GM18907 (cell line): Measurements from ENCODE around the gene CLIP4.
"Not testable (repeated sequence)": the region's sequence is repeated elsewhere in the genome, so short reads cannot be mapped to it uniquely, and the experiment has no call there.

ENCODE experiments used
- ATAC-seq: cut with Tn5 transposase; IDR thresholded peaks from one replicate; pipeline ENCODE4 v1.9.1; 2021; ENCODE audit warnings: mild to moderate bottlenecking, moderate library complexity; ENCODE audit not compliant: unreplicated experiment

The CLIP4 gene

GRCh38 chr2:29114946-29115609 lies at the start of gene CLIP4:
Gene CLIP4 (plus strand): TSS chr2:29115415. CDS start chr2:29121389, 5,974 bp downstream.
- no peak for ATAC-seq

DNA sequence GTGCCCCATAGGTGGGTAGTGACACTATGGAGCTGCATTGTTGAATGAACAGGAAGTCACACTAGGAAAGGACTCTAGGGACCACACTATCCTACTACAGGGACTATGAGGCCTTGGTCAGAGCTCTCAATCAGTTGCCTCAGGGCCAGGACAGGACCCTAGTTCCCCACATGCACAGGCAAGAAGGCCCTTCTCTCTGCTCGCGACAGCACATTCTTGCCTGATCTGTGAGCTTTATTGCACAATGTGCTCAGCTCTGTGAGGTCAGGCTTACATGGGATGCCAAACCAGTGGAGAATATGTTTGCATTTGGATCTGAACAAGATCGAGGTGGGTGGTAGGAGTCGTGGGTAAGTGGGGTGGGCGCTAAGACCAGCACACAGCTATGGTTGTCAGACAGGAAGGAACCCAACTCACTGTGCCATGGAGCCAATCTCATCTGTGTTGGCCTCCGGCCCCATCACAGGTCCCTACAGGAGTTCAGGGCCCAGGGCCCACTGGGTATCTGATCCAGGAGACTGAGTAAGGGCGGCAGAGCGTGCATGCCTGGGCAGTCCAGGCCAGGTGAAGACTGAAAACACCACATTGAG lies 48.8 kb upstream of the CLIP4 start:
- ATAC-seq = no peak

DNA sequence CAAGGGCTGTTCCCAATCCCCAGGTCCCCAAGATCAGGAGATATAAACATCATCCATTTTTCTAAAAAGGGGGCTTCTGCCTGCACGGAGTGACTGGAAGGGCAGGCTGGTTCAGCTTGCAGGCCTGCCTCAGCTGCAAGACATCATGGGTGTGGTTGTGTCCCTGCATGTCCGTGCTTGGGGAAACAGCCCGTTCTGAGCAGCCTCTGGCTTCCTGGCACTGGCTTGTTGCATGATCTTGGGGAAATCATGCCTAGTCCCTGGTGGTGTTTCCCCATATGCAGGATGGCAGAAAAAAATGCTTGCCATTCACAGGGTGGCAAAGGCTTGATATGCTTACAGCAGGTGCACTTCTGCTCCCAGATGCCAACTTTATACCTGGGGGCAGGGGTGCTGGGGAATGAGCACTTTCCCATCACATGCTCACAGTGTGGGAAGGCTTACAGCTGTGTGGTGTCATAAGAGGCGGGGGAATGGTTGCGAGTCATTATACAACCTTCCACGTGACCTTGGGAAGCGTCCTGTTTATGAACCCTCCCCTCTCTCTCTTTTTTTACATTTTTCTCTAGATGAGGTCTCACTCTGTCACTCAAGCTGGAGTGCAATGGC lies 48.1 kb upstream of the CLIP4 start:
- no peak for ATAC-seq

GRCh38 chr2:29068513-29068912 lies 46.7 kb upstream of the CLIP4 start:
- no peak for ATAC-seq

- no peak for ATAC-seq
These were observed 44.7 kb upstream of the CLIP4 start for GRCh38 chr2:29070526-29070925.

DNA sequence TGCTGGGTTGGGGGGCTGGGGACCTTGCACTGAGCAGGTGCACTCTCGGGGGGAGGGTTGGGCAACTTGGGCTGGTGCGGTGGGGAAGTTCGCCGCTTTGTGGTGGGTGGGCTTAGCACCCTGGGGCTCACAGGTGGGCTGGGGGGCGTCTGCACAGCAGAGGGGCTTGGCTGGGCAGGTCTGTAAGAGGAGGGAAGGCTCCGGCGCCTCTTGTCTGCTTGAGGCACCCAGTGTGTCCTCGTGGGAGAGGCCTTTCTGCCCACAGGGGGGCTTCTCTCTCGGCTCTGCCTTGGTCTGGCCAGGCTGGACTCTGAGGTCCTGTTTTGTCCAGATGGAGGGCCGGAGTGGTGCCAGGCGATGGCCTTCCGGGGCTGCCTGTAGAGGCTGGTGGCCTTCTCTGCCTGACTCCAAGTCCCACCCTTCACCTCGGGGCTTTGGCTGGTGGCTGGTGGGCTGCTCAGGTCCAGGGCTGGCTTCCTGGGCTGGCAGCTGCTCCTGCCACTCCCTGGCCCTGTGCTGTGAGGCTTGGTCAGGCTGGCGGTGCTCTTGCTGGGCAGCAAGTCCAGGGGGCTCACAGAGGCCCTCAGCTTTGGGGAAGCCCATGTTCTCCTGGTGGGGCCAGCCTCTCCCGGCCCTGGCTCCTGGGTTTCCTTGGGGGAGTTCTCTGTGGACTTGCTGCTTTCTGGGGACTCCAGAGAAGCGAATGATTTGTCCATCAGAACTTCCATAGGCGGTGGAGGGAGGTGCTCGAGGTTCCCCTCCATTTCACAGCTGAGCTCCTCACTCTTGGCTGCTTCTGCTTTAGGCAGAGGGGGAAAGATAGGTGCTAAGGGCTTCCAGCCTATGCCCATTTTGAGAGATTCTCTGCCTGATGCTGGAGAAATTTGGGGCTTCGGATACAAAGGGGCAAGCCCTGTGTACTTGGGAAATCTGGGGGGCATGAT lies 43.9 kb upstream of the CLIP4 start:
- ATAC-seq = no peak

DNA sequence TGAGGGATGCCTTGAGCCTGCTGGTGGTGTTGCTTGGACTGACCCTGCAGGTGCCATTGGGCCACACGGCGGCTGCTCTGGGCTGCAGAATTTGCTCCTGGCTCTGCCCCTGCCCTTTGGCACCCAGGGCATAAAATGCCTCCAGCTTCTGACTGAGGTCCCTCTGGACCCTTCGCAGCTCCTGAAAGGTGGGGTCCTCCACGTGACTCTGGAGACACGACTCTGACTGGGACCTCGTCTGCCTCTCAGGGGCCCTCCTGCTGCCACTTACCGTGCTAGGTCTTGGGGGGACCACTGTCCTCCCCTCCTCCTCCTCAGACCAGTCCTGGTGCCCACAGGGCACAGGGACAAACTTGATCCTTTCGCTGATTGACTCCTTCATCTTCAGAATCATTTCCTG lies 43.0 kb upstream of the CLIP4 start:
- no peak for ATAC-seq

GRCh38 chr2:29072971-29073725 lies 42.1 kb upstream of the CLIP4 start:
- ATAC-seq = no peak

DNA sequence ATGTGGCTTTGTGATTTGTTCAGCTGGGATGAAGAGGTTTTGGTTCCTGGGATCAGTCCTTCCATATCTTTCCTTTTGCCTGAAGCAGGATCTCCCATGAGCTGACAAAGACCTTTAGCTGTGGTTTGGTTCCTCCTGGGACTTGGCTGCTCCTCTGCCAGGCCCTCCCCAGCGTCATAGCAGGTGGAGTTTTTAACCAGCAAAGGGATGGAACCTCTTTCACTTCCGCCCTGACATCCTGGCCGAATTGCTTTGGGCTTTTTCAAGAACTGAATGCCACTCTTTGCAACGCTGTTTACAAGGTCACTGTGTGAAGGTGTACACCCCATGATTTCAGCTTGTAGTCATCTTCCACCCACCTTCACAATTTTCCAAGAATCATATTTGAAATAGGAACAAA lies 41.3 kb upstream of the CLIP4 start:
- no peak for ATAC-seq

- ATAC-seq = no peak
These were observed 40.8 kb upstream of the CLIP4 start, which contains the start of gene PCARE for GRCh38 chr2:29074411-29074810. Gene PCARE (minus strand): TSS chr2:29074523. CDS start chr2:29074261, 262 bp downstream.

GRCh38 chr2:29075894-29076705 lies 39.1 kb upstream of the CLIP4 start:
- ATAC-seq = no peak

- ATAC-seq = no peak
These were observed 35.3 kb upstream of the CLIP4 start for GRCh38 chr2:29079887-29080286.

GRCh38 chr2:29080886-29081743 lies 34.1 kb upstream of the CLIP4 start:
- no peak for ATAC-seq

- peak; percentile 78 for ATAC-seq
These were observed 32.3 kb upstream of the CLIP4 start for GRCh38 chr2:29082804-29083495.

DNA sequence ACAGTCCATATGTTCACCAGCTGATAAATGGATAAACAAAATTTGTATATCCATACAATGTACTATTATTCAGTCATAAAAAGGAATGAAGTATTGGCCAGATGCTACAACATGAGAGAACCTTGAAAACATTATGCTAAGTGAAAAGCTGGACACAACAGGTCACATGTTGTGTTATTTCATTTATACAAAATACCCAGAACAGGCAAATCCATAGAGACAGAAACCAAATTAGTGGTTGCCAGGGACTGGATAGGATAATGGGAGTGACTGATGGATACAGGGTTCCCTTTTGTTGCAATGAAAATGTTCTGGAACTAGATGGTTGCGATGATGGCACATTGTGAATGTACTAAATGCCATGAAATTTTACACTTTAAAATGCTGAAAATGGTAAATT lies 30.7 kb upstream of the CLIP4 start:
- ATAC-seq = no peak

DNA sequence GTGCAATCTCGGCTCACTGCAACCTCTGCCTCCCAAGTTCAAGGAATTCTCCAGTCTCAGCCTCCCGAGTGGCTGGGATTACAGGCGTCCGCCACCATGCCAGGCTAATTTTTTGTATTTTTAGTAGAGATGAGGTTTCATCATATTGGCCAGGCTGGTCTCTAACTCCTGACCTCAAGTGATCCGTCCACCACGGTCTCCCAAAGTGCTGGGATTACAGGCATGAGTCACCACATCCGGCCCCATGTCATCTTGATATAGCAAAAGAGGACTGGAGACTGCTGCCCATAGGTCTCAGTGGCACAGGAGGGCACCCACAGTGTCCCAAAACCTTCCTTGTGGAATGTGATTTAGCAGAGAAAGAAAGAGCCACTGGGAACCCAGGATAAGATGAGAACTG lies 24.9 kb upstream of the CLIP4 start:
- ATAC-seq = not testable (repeated sequence)

DNA sequence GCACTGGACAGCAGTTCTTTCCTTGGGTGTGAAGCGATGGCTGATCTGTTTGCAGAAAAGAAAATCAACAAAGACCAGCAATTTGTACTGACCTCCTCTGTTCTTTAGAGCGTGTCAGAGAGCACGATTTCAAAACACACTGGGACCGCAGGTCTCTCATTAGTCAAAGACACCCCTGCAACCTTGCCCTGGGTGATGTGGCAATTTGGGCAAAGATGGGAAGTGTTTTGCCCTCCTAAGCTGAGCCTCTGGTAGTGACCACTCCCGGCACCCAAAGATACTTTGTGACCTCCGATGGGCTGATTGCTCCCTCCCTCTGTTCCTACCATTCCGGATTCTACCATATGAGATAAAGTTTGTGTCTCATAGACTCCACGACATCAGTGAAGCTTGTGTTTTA lies 18.2 kb upstream of the CLIP4 start:
- no peak for ATAC-seq

DNA sequence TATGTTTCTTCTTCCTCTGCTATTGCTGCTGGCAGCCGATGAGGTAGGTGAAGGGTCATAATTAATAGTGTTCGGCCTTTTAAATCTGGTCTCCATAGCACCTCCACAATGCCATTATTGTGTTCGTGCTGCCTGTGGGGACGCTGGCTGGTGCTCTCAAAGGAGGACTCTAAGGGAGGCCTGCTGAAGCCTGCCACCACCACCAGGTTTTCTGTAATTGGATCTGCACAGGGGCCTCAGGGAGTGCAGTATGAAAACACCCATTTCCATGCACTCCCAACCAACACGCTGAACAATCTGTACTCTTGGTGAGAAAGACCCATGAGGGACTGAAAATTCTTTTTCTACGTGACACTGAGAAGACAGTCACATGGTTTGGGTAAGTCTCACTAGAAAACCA lies 17.6 kb upstream of the CLIP4 start:
- no peak for ATAC-seq
